NCI-H2171 treated with DMSO at 0.1 percent for 48 hours (cell line): Measurements from ENCODE around the gene BMP7.
"Not testable (repeated sequence)": the region's sequence is repeated elsewhere in the genome, so short reads cannot be mapped to it uniquely, and the experiment has no call there.

ENCODE experiments used
- DNase-seq: peaks from one replicate; lab custom pipeline; 2025; lab: John Stamatoyannopoulos, UW

BMP7 gene

DNA sequence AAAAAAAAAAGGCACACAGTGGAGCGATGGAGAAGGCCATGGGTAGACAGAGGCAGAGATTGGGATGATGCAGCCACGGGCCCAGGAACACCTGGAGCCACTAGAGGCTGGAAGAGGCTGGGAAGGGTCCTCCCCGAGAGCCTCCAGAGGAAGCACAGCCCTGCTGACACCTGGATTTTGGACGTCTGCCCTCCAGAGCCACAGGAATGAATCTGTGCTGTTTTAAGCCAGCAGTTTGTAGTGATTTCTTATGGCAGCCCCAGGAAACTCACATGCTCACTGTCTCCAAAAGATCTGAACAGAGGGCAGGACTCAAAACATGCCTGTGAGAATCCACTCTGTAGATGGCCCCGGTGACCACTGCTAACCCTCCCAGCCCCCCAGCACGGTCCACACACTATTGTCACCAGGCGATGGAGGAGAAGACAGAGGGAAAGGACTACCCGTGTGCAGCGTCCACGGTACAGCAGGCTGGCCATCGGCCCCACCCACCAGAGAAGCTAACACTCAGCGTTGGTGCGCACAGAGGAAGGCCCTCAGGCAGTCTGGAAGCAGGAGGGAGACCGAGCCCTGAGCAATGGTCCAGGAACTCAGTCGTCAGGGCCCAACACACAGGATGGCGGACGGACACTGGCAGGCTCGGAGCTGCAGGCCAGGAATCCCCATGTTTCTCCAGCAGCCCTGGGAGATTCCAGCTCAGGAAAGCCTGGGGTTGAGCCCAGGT is 99.7 kb downstream of the BMP7 start:
- DNase-seq, result no peak

GRCh38 chr20:57165427-57166004 is 100.9 kb downstream of the BMP7 start:
- no peak for DNase-seq

GRCh38 chr20:57164872-57165271 is 101.6 kb downstream of the BMP7 start:
- DNase-seq, result no peak

DNA sequence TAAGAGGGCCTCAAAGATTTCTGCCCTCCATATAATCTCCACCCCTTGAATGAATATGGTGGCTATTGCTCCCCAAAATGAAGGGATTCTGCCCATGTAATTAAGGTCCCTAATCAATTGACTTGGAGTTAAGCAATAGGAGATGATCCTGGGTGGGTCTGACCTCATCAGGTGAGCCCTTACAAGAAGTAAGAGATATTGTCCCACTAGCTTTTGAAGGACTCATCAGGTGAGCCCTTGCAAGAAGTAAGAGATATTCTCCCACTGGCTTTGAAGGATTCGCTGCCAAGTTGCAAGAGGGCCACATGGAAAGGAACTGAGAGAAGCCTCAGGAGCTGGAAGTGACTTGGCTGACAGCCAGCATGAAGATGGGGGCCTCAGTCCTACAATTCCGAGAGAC is 103.4 kb downstream of the BMP7 start:
- DNase-seq, result no peak

DNA sequence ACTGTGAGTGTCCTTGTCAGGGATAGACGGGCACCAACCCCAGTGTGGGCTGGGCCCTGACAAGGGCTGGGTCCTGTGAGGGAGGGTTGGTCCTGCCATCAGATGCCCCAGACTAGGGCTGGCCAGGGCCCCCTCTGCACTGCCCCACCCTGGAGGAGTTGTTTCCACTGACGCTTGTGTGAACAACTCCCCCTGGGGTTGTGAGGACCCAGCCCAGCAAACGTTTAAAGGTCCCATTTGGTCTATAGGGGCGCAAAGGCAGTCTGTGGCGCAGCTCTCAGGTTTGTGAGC is 104.1 kb downstream of the BMP7 start:
- no peak for DNase-seq

GRCh38 chr20:57161478-57162361 is 104.7 kb downstream of the BMP7 start:
- no peak for DNase-seq

- DNase-seq, result no peak
Observed at GRCh38 chr20:57160985-57161384, 105.5 kb downstream of the BMP7 start.

GRCh38 chr20:57159945-57160610 is 106.4 kb downstream of the BMP7 start:
- DNase-seq, result no peak

GRCh38 chr20:57159193-57159851 is 107.1 kb downstream of the BMP7 start:
- DNase-seq, result no peak

GRCh38 chr20:57158474-57158873 is 108.0 kb downstream of the BMP7 start:
- no peak for DNase-seq

GRCh38 chr20:57157787-57158186 is 108.7 kb downstream of the BMP7 start:
- DNase-seq, result not testable (repeated sequence)

GRCh38 chr20:57157106-57157691 is 109.2 kb downstream of the BMP7 start:
- DNase-seq, result no peak

- no peak for DNase-seq
Observed at GRCh38 chr20:57156011-57156729, 110.3 kb downstream of the BMP7 start.

GRCh38 chr20:57155415-57155814 is 111.0 kb downstream of the BMP7 start:
- no peak for DNase-seq

DNA sequence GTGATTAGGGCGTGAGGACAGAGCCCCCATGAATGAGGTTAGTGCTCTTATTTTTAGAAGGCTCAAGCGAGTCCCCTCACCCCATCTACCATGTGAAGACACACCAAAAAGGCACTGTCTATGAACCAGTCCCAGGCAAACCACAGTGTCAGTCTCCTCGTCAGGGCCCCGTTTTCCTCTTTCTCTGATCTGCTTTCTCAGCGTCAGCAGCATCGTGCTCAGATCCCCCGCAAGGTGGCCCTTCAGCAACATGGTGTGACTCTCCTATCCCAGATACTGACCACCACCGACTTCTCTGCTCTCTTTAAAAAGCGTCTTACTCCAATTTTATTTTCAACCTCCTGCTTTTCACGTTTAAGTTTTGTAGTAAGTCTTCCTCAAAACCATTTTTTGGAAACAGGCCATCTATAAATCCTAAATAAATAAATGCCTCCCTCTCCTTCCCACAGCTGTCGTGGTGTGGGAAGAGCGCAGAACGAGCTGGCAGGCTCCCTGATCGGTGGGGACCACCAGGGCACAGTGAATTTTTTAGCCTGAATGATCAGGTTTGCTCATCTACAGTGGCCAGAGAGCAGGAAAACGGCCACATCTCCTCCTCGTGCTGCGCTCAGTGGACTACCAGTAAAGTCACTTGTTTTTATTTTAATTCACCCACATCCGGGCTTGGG is 113.1 kb downstream of the BMP7 start:
- no peak for DNase-seq

GRCh38 chr20:57152557-57152956 is 113.9 kb downstream of the BMP7 start:
- DNase-seq, result no peak

- no peak for DNase-seq
Observed at GRCh38 chr20:57150559-57150958, 115.9 kb downstream of the BMP7 start.

DNA sequence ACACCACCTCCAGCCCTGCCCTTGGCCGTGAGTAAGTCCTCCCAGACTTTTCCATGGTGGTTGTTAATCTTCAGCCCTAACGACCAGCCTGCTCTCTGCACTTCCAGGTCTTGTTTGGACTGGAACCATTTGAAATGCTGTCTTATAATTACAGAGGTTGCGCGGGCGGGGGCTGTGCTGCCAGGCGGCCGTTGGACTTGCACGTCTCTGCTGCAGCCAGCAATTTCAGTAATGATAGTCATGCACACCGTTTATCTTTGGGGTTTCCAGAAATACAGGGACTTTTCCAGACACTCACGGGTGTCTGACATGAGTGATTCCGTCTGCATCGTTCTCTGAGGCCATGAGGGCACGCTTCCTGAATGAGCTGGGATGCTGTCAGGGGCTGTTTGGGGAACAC is 118.2 kb downstream of the BMP7 start:
- DNase-seq, result no peak

DNA sequence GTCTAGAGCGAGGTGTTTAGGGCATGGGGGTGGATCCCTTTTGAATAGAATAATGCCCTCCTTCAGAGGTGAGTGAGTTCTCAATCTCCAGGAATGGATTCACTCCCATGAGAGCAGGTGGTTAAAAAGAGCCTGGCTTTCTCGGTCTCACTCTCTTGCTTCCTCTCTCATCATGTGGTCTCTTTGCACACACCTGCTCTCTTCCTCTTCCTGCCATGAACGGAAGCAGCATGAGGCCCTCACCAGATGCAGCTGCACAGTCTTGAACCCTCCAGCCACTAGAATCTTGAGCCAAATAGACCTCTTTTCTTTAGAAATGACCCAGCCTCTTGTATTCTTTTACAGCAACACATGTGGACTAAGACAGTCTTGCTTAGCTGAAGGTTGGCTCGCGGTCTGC is 119.3 kb downstream of the BMP7 start:
- DNase-seq, result no peak

DNA sequence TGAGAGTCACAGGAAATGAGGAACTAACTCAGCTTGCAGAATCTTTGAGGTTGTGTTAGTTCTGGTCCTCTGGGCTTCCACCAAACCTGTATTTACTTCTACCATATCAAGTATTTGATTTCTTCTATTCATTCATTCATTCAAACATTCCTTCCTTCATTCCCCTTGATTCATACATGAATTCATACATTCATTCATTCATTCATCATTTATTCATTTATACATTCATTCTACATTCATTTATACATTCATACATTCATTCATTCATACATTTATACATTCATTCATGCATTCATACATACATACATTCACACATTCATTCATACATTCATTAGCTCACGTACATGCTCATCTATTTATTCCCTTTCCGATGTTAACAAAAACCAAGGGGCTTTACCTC is 120.3 kb downstream of the BMP7 start:
- DNase-seq, result no peak
